Dedifferentiated amniotic fluid mesenchymal stem cell (primary cell): Measurements from ENCODE around the gene KIAA0513.
"Not testable (repeated sequence)": the region's sequence is repeated elsewhere in the genome, so short reads cannot be mapped to it uniquely, and the experiment has no call there.

ENCODE experiments used
- DNase-seq: peaks from one replicate; pipeline ENCODE4 v3.0.0-alpha.2; 2016; ENCODE audit errors: extremely low spot score

The KIAA0513 gene

GRCh38 chr16:85028685-85029407 lies 1.3 kb downstream of the KIAA0513 start:
- peak; percentile 58 for DNase-seq

- DNase-seq: peak; percentile 32
Observed at GRCh38 chr16:85029408-85029784, 1.8 kb downstream of the KIAA0513 start.

GRCh38 chr16:85029981-85030401 lies 2.4 kb downstream of the KIAA0513 start:
- no peak for DNase-seq

- DNase-seq: no peak
Observed at GRCh38 chr16:85031451-85031850, 3.9 kb downstream of the KIAA0513 start.

GRCh38 chr16:85032187-85032586 lies 4.6 kb downstream of the KIAA0513 start:
- not testable (repeated sequence) for DNase-seq

- DNase-seq: no peak
Observed at GRCh38 chr16:85033171-85033570, 5.6 kb downstream of the KIAA0513 start.

- DNase-seq: no peak
Observed at GRCh38 chr16:85034591-85035433, 7.2 kb downstream of the KIAA0513 start.

GRCh38 chr16:85036236-85037049 lies 8.8 kb downstream of the KIAA0513 start:
- DNase-seq: no peak

- no peak for DNase-seq
Observed at GRCh38 chr16:85037050-85037410, 9.4 kb downstream of the KIAA0513 start.

- no peak for DNase-seq
Observed at GRCh38 chr16:85037721-85038120, 10.1 kb downstream of the KIAA0513 start.

GRCh38 chr16:85040685-85041084 lies 13.1 kb downstream of the KIAA0513 start:
- no peak for DNase-seq

GRCh38 chr16:85041219-85042166 lies 13.9 kb downstream of the KIAA0513 start:
- no peak for DNase-seq

- DNase-seq: no peak
Observed at GRCh38 chr16:85042167-85042526, 14.6 kb downstream of the KIAA0513 start.

GRCh38 chr16:85042606-85043005 lies 15.0 kb downstream of the KIAA0513 start:
- no peak for DNase-seq

- DNase-seq: no peak
Observed at GRCh38 chr16:85045077-85045476, 17.5 kb downstream of the KIAA0513 start.

GRCh38 chr16:85045641-85046471 lies 18.3 kb downstream of the KIAA0513 start:
- DNase-seq: no peak

- no peak for DNase-seq
Observed at GRCh38 chr16:85046472-85046916, 18.9 kb downstream of the KIAA0513 start.

- DNase-seq: no peak
Observed at GRCh38 chr16:85046931-85047866, 19.6 kb downstream of the KIAA0513 start.

GRCh38 chr16:85047867-85048455 lies 20.4 kb downstream of the KIAA0513 start:
- DNase-seq: no peak
